GM19238 (cell line): ENCODE data around the gene NXPH4.

Experiments used
- DNase-seq: peaks from one replicate; pipeline ENCODE4 v3.0.0; 2011; ENCODE audit warnings: low spot score; ENCODE audit not compliant: insufficient read length

NXPH4 gene

GRCh38 chr12:57203201-57203600, 13.4 kb upstream of the NXPH4 start:
- DNase-seq: no peak

- DNase-seq: no peak
Measured at GRCh38 chr12:57203791-57204190, 12.8 kb upstream of the NXPH4 start.

- no peak for DNase-seq
Measured at GRCh38 chr12:57204454-57204853, 12.1 kb upstream of the NXPH4 start.

DNA sequence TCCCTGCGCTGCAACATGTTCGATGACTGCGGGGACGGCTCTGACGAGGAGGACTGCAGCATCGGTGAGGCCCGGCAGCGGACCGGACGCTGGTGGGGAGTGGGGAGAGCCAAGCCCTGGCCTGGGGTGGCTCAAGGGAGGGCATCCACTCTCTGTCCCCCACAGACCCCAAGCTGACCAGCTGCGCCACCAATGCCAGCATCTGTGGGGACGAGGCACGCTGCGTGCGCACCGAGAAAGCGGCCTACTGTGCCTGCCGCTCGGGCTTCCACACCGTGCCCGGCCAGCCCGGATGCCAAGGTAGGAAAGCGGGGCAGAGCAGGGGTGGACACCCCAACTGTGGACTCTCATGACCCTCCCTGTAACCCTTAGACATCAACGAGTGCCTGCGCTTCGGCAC, 11.4 kb upstream of the NXPH4 start:
- DNase-seq: no peak

DNA sequence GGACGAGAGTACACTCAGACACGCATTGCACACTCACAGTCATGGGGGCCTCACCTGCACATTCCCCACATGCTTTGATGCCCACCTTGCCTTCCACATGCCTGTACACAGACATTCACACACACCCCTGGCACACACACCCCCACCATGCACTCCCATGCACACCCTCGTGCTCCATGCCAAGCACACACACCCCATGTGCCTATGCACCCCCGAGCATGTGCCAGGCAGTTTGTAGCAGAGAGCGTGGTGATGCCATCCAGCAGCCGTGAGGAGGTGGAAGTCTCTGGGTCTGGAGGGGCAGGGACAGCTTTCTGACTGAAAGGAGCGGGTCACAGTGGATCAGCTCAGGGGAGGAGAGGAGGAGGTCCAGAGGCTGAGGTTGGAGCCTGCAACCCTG, 10.7 kb upstream of the NXPH4 start:
- no peak for DNase-seq

- DNase-seq: no peak
Measured at GRCh38 chr12:57207731-57208630, 8.6 kb upstream of the NXPH4 start.

GRCh38 chr12:57208631-57209282, 7.8 kb upstream of the NXPH4 start:
- DNase-seq: no peak

DNA sequence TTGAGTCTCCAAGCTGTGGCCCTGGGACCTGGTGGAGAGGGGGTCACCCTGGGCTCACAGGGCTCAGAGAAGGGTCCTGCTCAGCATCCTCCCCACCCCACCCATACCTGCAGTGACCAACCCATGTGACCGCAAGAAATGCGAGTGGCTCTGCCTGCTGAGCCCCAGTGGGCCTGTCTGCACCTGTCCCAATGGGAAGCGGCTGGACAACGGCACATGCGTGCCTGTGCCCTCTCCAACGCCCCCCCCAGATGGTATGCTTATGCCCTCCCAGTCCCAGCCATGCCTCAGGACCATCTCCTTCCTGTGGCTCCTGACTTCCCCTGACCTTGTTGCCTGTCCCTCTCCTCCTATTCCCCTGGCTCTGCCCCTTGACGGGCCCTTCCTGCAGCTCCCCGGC, 6.7 kb upstream of the NXPH4 start:
- no peak for DNase-seq

GRCh38 chr12:57210461-57210860, 6.1 kb upstream of the NXPH4 start:
- no peak for DNase-seq

DNA sequence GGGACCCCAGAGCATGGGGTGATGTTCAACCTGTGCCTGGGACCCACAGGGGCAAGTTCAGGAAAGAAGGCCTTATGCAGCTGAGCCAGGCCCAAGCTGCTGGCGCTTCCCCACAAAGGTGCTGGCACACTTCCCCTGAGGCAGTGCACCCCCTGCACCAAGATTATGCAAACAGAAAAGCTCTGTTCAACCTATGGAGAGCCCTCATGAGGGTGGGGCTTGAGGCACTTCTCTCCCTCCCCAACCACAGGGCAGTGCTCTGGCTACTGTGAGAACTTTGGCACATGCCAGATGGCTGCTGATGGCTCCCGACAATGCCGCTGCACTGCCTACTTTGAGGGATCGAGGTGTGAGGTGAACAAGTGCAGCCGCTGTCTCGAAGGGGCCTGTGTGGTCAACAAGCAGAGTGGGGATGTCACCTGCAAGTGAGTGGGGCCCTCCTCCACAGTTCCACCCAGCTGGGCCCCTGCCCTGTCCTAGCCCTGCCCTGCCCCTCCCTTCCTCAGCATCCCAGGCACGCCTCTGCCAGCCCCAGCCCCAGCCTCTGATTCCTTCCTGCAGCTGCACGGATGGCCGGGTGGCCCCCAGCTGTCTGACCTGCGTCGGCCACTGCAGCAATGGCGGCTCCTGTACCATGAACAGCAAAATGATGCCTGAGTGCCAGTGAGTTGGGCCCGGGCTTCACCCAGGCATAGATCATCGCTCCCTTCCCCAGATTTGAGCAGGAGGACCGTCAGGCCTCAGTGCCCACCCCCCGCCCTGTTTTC, 5.5 kb upstream of the NXPH4 start:
- DNase-seq: no peak

DNA sequence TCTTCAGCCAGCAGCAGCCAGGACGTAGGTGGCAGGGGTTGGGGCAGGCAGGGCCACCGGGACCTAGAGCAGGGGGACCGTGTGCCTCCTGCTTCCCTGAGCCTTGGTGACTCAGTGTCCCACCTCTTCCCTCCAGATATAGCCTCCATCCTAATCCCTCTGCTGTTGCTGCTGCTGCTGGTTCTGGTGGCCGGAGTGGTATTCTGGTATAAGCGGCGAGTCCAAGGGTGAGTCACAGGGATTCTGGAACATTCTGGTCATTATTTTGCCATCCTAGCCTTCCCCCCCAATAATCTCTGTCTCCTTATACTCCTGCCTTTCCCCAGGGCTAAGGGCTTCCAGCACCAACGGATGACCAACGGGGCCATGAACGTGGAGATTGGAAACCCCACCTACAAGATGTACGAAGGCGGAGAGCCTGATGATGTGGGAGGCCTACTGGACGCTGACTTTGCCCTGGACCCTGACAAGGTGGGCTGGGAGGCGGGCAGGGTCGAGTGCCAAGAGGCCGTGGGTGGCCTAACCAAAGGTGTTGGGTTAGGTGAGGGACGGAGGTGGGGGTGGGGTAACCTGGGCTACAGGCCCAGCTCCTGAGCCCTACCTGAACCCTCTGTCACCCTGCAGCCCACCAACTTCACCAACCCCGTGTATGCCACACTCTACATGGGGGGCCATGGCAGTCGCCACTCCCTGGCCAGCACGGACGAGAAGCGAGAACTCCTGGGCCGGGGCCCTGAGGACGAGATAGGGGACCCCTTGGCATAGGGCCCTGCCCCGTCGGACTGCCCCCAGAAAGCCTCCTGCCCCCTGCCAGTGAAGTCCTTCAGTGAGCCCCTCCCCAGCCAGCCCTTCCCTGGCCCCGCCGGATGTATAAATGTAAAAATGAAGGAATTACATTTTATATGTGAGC, 4.5 kb upstream of the NXPH4 start:
- no peak for DNase-seq

DNA sequence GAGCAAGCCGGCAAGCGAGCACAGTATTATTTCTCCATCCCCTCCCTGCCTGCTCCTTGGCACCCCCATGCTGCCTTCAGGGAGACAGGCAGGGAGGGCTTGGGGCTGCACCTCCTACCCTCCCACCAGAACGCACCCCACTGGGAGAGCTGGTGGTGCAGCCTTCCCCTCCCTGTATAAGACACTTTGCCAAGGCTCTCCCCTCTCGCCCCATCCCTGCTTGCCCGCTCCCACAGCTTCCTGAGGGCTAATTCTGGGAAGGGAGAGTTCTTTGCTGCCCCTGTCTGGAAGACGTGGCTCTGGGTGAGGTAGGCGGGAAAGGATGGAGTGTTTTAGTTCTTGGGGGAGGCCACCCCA, 3.9 kb upstream of the NXPH4 start:
- DNase-seq: no peak

DNA sequence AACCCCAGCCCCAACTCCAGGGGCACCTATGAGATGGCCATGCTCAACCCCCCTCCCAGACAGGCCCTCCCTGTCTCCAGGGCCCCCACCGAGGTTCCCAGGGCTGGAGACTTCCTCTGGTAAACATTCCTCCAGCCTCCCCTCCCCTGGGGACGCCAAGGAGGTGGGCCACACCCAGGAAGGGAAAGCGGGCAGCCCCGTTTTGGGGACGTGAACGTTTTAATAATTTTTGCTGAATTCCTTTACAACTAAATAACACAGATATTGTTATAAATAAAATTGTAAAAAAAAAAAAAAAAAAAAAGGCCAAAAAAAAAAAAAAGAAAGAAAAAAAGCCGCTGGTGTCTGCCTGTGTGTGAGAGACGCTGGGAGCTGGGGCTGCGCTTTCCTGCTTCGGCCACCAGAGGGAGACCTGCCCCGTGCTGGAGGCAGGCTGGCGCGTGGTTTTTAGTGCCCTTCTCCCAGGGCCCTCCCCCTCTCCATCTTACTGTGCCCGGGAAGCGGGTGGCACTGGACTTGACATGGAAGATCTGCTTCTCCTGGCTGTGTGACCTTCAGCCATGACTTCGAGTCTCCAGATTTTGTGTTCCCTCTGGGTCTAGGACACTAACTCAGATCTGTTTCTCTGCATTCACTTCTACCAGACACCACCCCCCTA, 3.4 kb upstream of the NXPH4 start:
- DNase-seq: peak; percentile 96

GRCh38 chr12:57213763-57214397, 2.7 kb upstream of the NXPH4 start:
- no peak for DNase-seq

GRCh38 chr12:57214398-57214781, 2.2 kb upstream of the NXPH4 start:
- peak; percentile 82 for DNase-seq

- DNase-seq: no peak
Measured at GRCh38 chr12:57215065-57215464, 1.5 kb upstream of the NXPH4 start.

DNA sequence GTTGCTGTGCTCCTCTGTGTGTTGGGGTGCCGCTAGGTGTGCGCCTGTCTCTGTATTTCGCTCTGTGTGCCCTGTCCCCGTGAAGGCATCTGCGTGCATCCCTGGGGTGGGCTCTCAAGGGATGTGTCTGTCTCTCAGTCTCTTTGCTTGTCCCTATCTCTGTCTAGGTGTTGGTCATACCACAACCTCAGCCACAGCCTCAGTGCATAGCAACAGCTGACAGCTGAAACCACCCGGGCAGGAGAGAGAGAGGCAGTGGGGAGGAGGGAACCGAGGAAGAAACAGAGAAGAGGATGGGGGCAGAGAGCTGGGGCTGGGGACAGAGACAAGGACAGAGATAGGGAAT, 953 bp upstream of the NXPH4 start:
- peak; percentile 66 for DNase-seq

DNA sequence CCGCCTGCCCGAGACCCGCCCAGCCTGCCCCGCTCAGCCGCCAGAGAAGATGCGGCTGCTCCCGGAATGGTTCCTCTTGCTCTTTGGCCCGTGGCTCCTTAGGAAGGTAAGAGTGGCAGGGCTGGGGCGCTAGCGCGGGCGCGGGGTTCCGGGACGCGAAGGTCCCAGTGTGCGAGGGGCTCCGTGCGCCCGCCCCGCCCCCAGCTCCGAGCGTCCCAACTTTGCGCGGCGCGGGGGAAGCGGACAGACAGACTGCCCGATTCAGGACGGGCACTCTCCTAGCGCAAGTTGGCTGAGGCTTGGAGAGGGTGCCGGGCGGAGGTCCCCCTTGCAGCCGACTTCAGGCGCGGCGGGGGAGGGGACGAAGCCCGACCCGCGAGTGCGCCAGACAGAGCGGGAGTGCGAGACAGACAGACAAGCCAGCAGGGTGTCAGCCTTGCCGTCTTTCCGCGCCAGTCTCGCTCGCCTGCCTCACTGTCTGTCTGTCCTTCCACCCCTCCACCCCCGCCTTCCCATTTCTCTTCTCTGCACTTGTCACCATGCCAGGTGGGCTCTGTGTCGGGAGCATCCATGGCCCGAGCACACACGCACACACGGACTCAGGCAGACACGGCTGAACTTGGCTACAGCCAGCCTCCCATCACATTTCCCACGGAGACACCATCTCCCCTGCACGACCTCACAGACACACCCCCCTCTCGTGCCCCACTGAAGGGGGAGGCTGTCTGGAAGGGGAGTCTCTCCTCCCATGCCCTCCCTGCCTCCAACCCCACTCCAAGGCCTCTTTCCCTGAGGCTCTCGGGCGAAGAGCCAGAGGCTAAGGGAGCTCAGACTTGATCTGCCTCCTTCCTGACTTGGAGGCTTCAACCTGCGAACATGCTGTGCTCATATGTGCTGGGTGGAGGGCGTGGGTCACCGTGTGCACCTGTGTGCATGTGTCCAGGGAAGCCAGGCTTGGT, 606 bp downstream of the NXPH4 start:
- no peak for DNase-seq
